ENCODE data around the gene CTDSPL. TPM values are rescaled to one million over a fixed set of nuclear protein-coding genes. Genes with fewer than 3 reads are reported as not detected.
A peak's percentile ranks its signal among the peaks of the same experiment; 100 is the strongest.

Gene CTDSPL
- total and polyA plus RNA-seq, 5 experiments from 2014 or later: 0.26 to 0.99 (median 0.45) TPM

GRCh38 chr3:37945156-37945806 lies 83.6 kb downstream of the CTDSPL start:
- ATAC-seq (no peak), DNase-seq (no peak)
- H3K36me3 Mint-ChIP-seq: no peaks in the 10 kb centered on the region
- no peaks in the 10 kb centered on the region for H3K27me3 Mint-ChIP-seq
- POLR2A ChIA-PET: no interaction called here
- no peak overlapping the region for H3K27ac Mint-ChIP-seq
- no peaks in the 10 kb centered on the region for H3K4me1 Mint-ChIP-seq
- H3K9me3 Mint-ChIP-seq: no peaks in the 10 kb centered on the region
- no peak overlapping the region for H3K4me3 Mint-ChIP-seq

GRCh38 chr3:37945807-37946530 lies 84.3 kb downstream of the CTDSPL start:
- POLR2A ChIA-PET: no interaction called here
- Mint-ChIP-seq H3K27ac (no peak overlapping the region), H3K4me3 (no peak overlapping the region), H3K9me3 (no peaks in the 10 kb centered on the region), H3K27me3 (no peaks in the 10 kb centered on the region), H3K4me1 (no peaks in the 10 kb centered on the region), H3K36me3 (no peaks in the 10 kb centered on the region)
- DNase-seq: no peak
- ATAC-seq: no peak

DNA sequence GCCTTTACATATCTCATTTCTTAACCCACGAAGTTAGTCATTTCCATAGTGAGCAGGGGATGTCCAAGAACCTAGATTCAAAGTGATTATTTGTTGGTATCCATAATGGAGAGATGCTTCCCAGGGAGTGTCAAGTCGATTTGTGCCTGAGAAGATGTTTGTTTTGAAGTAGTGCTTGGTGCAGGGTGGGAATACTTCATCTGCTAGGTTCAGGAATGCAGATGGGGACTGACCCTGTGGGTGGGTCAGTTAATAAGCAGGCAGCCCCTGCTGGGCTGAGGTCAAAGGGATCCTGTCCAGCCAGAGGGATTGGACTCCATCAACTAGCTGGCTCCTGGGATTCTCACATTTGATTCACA lies 84.8 kb downstream of the CTDSPL start:
- Mint-ChIP-seq H3K4me3 (no peak overlapping the region), H3K36me3 (no peaks in the 10 kb centered on the region), H3K9me3 (no peaks in the 10 kb centered on the region), H3K4me1 (no peaks in the 10 kb centered on the region), H3K27me3 (no peaks in the 10 kb centered on the region), H3K27ac (no peak overlapping the region)
- no peak for DNase-seq
- POLR2A ChIA-PET: no interaction called here
- ATAC-seq: no peak

DNA sequence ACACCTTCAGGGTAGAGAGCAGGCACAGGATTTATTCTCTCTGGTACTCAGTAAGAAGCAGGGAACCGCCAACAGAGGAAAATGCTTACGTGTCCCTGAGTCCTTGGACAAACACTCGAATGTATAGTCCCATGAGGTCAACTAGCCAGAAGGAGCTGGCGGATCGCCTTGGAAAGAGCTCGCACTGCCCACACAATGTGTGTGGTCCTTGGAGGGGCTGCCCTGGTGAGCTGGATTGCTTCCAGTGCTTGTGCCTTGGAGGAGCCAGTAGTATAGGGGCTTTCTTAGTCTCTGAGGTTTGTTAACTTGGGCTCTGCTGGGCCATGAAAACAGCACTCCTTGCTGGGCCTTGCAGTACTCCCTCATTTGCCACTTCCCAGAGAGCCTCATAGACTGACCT lies 88.2 kb downstream of the CTDSPL start:
- no peaks in the 10 kb centered on the region for H3K36me3 Mint-ChIP-seq
- ATAC-seq: no peak
- POLR2A ChIA-PET: no interaction called here
- H3K27me3 Mint-ChIP-seq: no peaks in the 10 kb centered on the region
- H3K4me1 Mint-ChIP-seq: no peaks in the 10 kb centered on the region
- no peak for DNase-seq
- no peaks in the 10 kb centered on the region for H3K9me3 Mint-ChIP-seq
- H3K4me3 Mint-ChIP-seq: no peak overlapping the region
- no peak overlapping the region for H3K27ac Mint-ChIP-seq

GRCh38 chr3:37952564-37952963 lies 90.9 kb downstream of the CTDSPL start:
- no peak for ATAC-seq
- H3K4me1 Mint-ChIP-seq: peaks cover 10 to 24% (median 22%) of the 10 kb centered on the region in 4 donors
- H3K27me3 Mint-ChIP-seq: no peaks in the 10 kb centered on the region
- H3K27ac Mint-ChIP-seq: no peak overlapping the region
- H3K36me3 Mint-ChIP-seq: no peaks in the 10 kb centered on the region
- POLR2A ChIA-PET: no interaction called here
- no peak for DNase-seq
- H3K4me3 Mint-ChIP-seq: no peak overlapping the region
- no peaks in the 10 kb centered on the region for H3K9me3 Mint-ChIP-seq

GRCh38 chr3:37953226-37953625 lies 91.5 kb downstream of the CTDSPL start:
- Mint-ChIP-seq H3K27ac (no peak overlapping the region), H3K27me3 (no peaks in the 10 kb centered on the region), H3K36me3 (no peaks in the 10 kb centered on the region), H3K9me3 (no peaks in the 10 kb centered on the region), H3K4me3 (no peak overlapping the region), H3K4me1 (peaks cover 13 to 31% (median 26%) of the 10 kb centered on the region in 4 donors)
- ATAC-seq: no peak
- POLR2A ChIA-PET: no interaction called here
- no peak for DNase-seq

GRCh38 chr3:37953707-37954394 lies 92.2 kb downstream of the CTDSPL start:
- peaks cover 13 to 31% (median 26%) of the 10 kb centered on the region in 4 donors for H3K4me1 Mint-ChIP-seq
- no peak overlapping the region for H3K27ac Mint-ChIP-seq
- H3K36me3 Mint-ChIP-seq: no peaks in the 10 kb centered on the region
- H3K9me3 Mint-ChIP-seq: no peaks in the 10 kb centered on the region
- DNase-seq: no peak
- POLR2A ChIA-PET: no interaction called here
- H3K4me3 Mint-ChIP-seq: no peak overlapping the region
- no peak for ATAC-seq
- H3K27me3 Mint-ChIP-seq: no peaks in the 10 kb centered on the region

GRCh38 chr3:37954881-37955280 lies 93.2 kb downstream of the CTDSPL start:
- no peaks in the 10 kb centered on the region for H3K27me3 Mint-ChIP-seq
- no peaks in the 10 kb centered on the region for H3K36me3 Mint-ChIP-seq
- no peak for ATAC-seq
- H3K4me3 Mint-ChIP-seq: no peak overlapping the region
- H3K9me3 Mint-ChIP-seq: no peaks in the 10 kb centered on the region
- no peak for DNase-seq
- peaks cover 13 to 31% (median 26%) of the 10 kb centered on the region in 4 donors for H3K4me1 Mint-ChIP-seq
- POLR2A ChIA-PET: no interaction called here
- H3K27ac Mint-ChIP-seq: peak overlapping the region in 3 of 10 donors; percentile 11 to 93 (median 17)

GRCh38 chr3:37955918-37956707 lies 94.4 kb downstream of the CTDSPL start:
- POLR2A ChIA-PET: interaction anchor here (1.2 kb wide), 1 partner anchor 49 kb away, joined by 3 read pairs; no protein-coding TSS in a partner anchor
- Mint-ChIP-seq H3K4me3 (peak overlapping the region in 8 of 10 donors; percentile 23 to 84 (median 52)), H3K4me1 (peaks cover 13 to 31% (median 26%) of the 10 kb centered on the region in 4 donors), H3K27ac (peak overlapping the region; percentile 79 to 96 (median 92)), H3K27me3 (no peaks in the 10 kb centered on the region), H3K36me3 (no peaks in the 10 kb centered on the region), H3K9me3 (no peaks in the 10 kb centered on the region)
- DNase-seq (no peak), ATAC-seq (peak in 1 of 2 donors; percentile 22)

- Mint-ChIP-seq H3K27ac (peak overlapping the region; percentile 87 to 96 (median 92)), H3K36me3 (no peaks in the 10 kb centered on the region), H3K27me3 (no peaks in the 10 kb centered on the region), H3K4me1 (peaks cover 13 to 31% (median 26%) of the 10 kb centered on the region in 4 donors), H3K9me3 (no peaks in the 10 kb centered on the region), H3K4me3 (peak overlapping the region; percentile 23 to 84 (median 66))
- DNase-seq (peak in 3 of 10 donors; percentile 16 to 43 (median 38)), ATAC-seq (peak; percentile 59 to 75)
- POLR2A ChIA-PET: interaction anchor here (1.2 kb wide), 1 partner anchor 50 kb away, joined by 3 read pairs; no protein-coding TSS in a partner anchor
Measured at GRCh38 chr3:37956723-37957538, 95.3 kb downstream of the CTDSPL start.

DNA sequence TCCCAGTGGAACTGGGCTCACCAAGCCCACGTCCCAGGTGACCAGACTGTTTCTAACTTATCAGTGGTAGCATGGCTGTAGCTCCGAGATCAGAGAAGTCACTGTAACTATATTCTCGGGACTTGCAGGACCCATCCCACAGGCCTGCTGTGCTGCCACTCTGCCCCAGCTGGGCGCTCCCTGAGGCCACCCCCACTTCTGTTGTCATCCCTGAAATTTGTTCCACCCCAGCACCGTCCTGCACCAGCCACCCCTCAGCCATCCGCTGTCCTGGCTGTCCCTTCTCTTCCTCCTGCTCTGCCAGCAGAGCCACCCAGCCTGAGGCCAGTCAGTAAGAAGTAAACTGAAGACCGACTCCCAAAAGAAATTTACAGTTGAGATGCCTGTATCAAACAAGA lies 95.9 kb downstream of the CTDSPL start:
- H3K27me3 Mint-ChIP-seq: no peaks in the 10 kb centered on the region
- H3K9me3 Mint-ChIP-seq: no peaks in the 10 kb centered on the region
- peak overlapping the region; percentile 26 to 84 (median 66) for H3K4me3 Mint-ChIP-seq
- H3K27ac Mint-ChIP-seq: peak overlapping the region; percentile 87 to 96 (median 92)
- peaks cover 13 to 31% (median 26%) of the 10 kb centered on the region in 4 donors for H3K4me1 Mint-ChIP-seq
- ATAC-seq (peak; percentile 5 to 23), DNase-seq (no peak)
- POLR2A ChIA-PET: interaction anchor here (1.2 kb wide), 1 partner anchor 50 kb away, joined by 3 read pairs; no protein-coding TSS in a partner anchor
- H3K36me3 Mint-ChIP-seq: no peaks in the 10 kb centered on the region

All from naive thymus-derived CD8-positive, alpha-beta T cell (primary cell).